GM19455 (cell line): ENCODE measurements around the gene CMPK1.

ENCODE experiments used
- ATAC-seq: cut with Tn5 transposase; IDR thresholded peaks from one replicate; pipeline ENCODE4 v1.9.1; 2021; ENCODE audit not compliant: unreplicated experiment

Gene CMPK1

GRCh38 chr1:47393141-47393540 lies 59.6 kb downstream of the CMPK1 start:
- no peak for ATAC-seq

- ATAC-seq, result no peak
These were observed 61.8 kb downstream of the CMPK1 start for GRCh38 chr1:47395433-47395832.

- no peak for ATAC-seq
These were observed 63.1 kb downstream of the CMPK1 start for GRCh38 chr1:47396671-47397196.

GRCh38 chr1:47399138-47399845 lies 65.7 kb downstream of the CMPK1 start:
- no peak for ATAC-seq

GRCh38 chr1:47399846-47400155 lies 66.2 kb downstream of the CMPK1 start:
- no peak for ATAC-seq

- ATAC-seq, result no peak
These were observed 68.2 kb downstream of the CMPK1 start for GRCh38 chr1:47401761-47402160.

GRCh38 chr1:47402591-47402990 lies 69.0 kb downstream of the CMPK1 start:
- ATAC-seq, result no peak

- no peak for ATAC-seq
These were observed 69.8 kb downstream of the CMPK1 start for GRCh38 chr1:47403321-47403910.

- ATAC-seq, result no peak
These were observed 72.1 kb downstream of the CMPK1 start for GRCh38 chr1:47405697-47406096.

GRCh38 chr1:47406966-47407365 lies 73.4 kb downstream of the CMPK1 start:
- ATAC-seq, result no peak

GRCh38 chr1:47407481-47407880 lies 73.9 kb downstream of the CMPK1 start:
- ATAC-seq, result no peak

- no peak for ATAC-seq
These were observed 75.9 kb downstream of the CMPK1 start for GRCh38 chr1:47409311-47410067.

- no peak for ATAC-seq
These were observed 76.5 kb downstream of the CMPK1 start for GRCh38 chr1:47410068-47410455.

- no peak for ATAC-seq
These were observed 77.8 kb downstream of the CMPK1 start for GRCh38 chr1:47411436-47411835.

GRCh38 chr1:47412437-47412836 lies 78.8 kb downstream of the CMPK1 start:
- no peak for ATAC-seq

- no peak for ATAC-seq
These were observed 82.2 kb downstream of the CMPK1 start, which contains the start of gene FOXE3 for GRCh38 chr1:47415728-47416318. Gene FOXE3, plus strand, starts transcription at chr1:47416285. Its CDS starts 31 bp downstream, at chr1:47416316.

- no peak for ATAC-seq
These were observed 83.0 kb downstream of the CMPK1 start for GRCh38 chr1:47416319-47417169.

- no peak for ATAC-seq
These were observed 83.8 kb downstream of the CMPK1 start for GRCh38 chr1:47417170-47418044.

GRCh38 chr1:47418122-47418521 lies 84.5 kb downstream of the CMPK1 start:
- ATAC-seq, result no peak
